AG04449 (cell line): ENCODE measurements around the gene CRNKL1.

Experiments used
- CTCF ChIA-PET: fragments of 350-600 bp; formaldehyde crosslinking; extraction: SDS; loops from one replicate; lab custom pipeline; 2021; ENCODE audit warnings: antibody characterized with exemption; lab: Yijun Ruan, JAX
- POLR2A ChIA-PET: fragments of 400-600, 350-600 bp; formaldehyde crosslinking; extraction: SDS; loops from one replicate; lab custom pipeline; 2020; ENCODE audit warnings: antibody characterized with exemption, inconsistent platforms; lab: Yijun Ruan, JAX
- DNase-seq: peaks from one replicate; pipeline ENCODE4 v3.0.0-alpha.2; 2010; ENCODE audit warnings: low read depth, low spot score
- H3K4me3 ChIP-seq: 2 replicates; pipeline ENCODE4 v1.5.1; 2011; ENCODE audit warnings: low read depth, mild to moderate bottlenecking, control low read depth, low read length
- CTCF ChIP-seq: IDR thresholded peaks from one replicate; pipeline ENCODE4 v1.5.1; 2011; ENCODE audit warnings: mild to moderate bottlenecking, moderate library complexity, low read length, control low read depth, inconsistent platforms; ENCODE audit not compliant: insufficient read depth; ENCODE audit errors: missing control alignments

The CRNKL1 gene

GRCh38 chr20:20002101-20002998 lies 49.9 kb downstream of the CRNKL1 start:
- ChIA-PET CTCF (interaction anchor here (1.1 to 2.0 kb wide), 3 partner anchors 8 to 15 kb away, joined by 4 to 8 read pairs (median 4); partner anchors contain the start of gene NAA20), POLR2A (no interaction called here)
- no peak for TF ChIP-seq CTCF
- DNase-seq = no peak
- H3K4me3 ChIP-seq = no peak overlapping the region

- no peak for DNase-seq
- no peak overlapping the region for H3K4me3 ChIP-seq
- no peak for TF ChIP-seq CTCF
- ChIA-PET CTCF (interaction anchor here (0.9 to 3.7 kb wide), 3 partner anchors 8 to 301 kb away, joined by 4 to 23 read pairs (median 4); no protein-coding TSS in a partner anchor), POLR2A (no interaction called here)
Measured at GRCh38 chr20:20000211-20000968, 51.9 kb downstream of the CRNKL1 start.

- no peak for DNase-seq
- ChIA-PET POLR2A (no interaction called here), CTCF (interaction anchor here (0.9 to 4.2 kb wide), 8 partner anchors 10 to 311 kb away, joined by 3 to 38 read pairs (median 4); partner anchors contain the start of gene NAA20)
- no peak for TF ChIP-seq CTCF
- H3K4me3 ChIP-seq = no peak overlapping the region
Measured at GRCh38 chr20:19998990-19999705, 53.1 kb downstream of the CRNKL1 start.

GRCh38 chr20:19996917-19997316 lies 55.3 kb downstream of the CRNKL1 start:
- no peak overlapping the region for H3K4me3 ChIP-seq
- DNase-seq = no peak
- ChIA-PET CTCF (interaction anchor here (0.7 to 4.2 kb wide), 8 partner anchors 9 to 304 kb away, joined by 3 to 38 read pairs (median 4); partner anchors contain the start of gene NAA20), POLR2A (no interaction called here)
- no peak for TF ChIP-seq CTCF

GRCh38 chr20:19996222-19996621 lies 56.0 kb downstream of the CRNKL1 start:
- no peak for DNase-seq
- ChIA-PET CTCF (interaction anchor here (1.4 to 4.2 kb wide), 4 partner anchors 12 to 303 kb away, joined by 3 to 38 read pairs (median 6); no protein-coding TSS in a partner anchor), POLR2A (no interaction called here)
- H3K4me3 ChIP-seq = no peak overlapping the region
- TF ChIP-seq CTCF = no peak
